ENCODE measurements around the gene MICOS13.

- TF ChIP-seq CTCF (IDR thresholded peaks at IDR 0.05), result no peak
- no peak for TF ChIP-seq POLR2AphosphoS5 (IDR thresholded peaks at IDR 0.05)
- no peak for TF ChIP-seq POLR2A (IDR thresholded peaks at IDR 0.05)
Measured at GRCh38 chr19:5669212-5669611, 11.1 kb downstream of the MICOS13 start.
